NCI-H2196 treated with DMSO at 0.1 percent for 48 hours (cell line): ENCODE data around the gene SLC16A9.
"Not testable (repeated sequence)": the region's sequence is repeated elsewhere in the genome, so short reads cannot be mapped to it uniquely, and the experiment has no call there.

Source experiments
- DNase-seq: peaks from one replicate; lab custom pipeline; 2025; ENCODE audit not compliant: unreplicated experiment; lab: John Stamatoyannopoulos, UW

The SLC16A9 gene

GRCh38 chr10:59709395-59710125 is at the start of gene SLC16A9:
TSS of gene SLC16A9 (minus strand) at chr10:59709850. CDS start at chr10:59684291, 25,559 bp downstream.
- no peak for DNase-seq

GRCh38 chr10:59757966-59758365 is 48.3 kb upstream of the SLC16A9 start:
- DNase-seq, result no peak

- no peak for DNase-seq
These were observed 45.3 kb upstream of the SLC16A9 start for GRCh38 chr10:59754951-59755350.

GRCh38 chr10:59753267-59753666 is 43.6 kb upstream of the SLC16A9 start, which contains the start of gene MRLN:
TSS of gene MRLN (minus strand) at chr10:59753455.
- DNase-seq, result no peak

- no peak for DNase-seq
These were observed 42.8 kb upstream of the SLC16A9 start for GRCh38 chr10:59752278-59752940.

GRCh38 chr10:59750155-59750945 is 40.7 kb upstream of the SLC16A9 start:
- no peak for DNase-seq

GRCh38 chr10:59748834-59749233 is 39.2 kb upstream of the SLC16A9 start:
- DNase-seq, result no peak

GRCh38 chr10:59745163-59745650 is 35.6 kb upstream of the SLC16A9 start:
- no peak for DNase-seq

GRCh38 chr10:59744762-59745161 is 35.1 kb upstream of the SLC16A9 start:
- DNase-seq, result not testable (repeated sequence)

GRCh38 chr10:59744156-59744555 is 34.5 kb upstream of the SLC16A9 start:
- not testable (repeated sequence) for DNase-seq

- no peak for DNase-seq
These were observed 31.9 kb upstream of the SLC16A9 start for GRCh38 chr10:59741583-59741982.

GRCh38 chr10:59741048-59741447 is 31.4 kb upstream of the SLC16A9 start:
- DNase-seq, result no peak

- no peak for DNase-seq
These were observed 27.1 kb upstream of the SLC16A9 start for GRCh38 chr10:59736749-59737148.

- no peak for DNase-seq
These were observed 25.6 kb upstream of the SLC16A9 start for GRCh38 chr10:59735296-59735695.

GRCh38 chr10:59734014-59734462 is 24.4 kb upstream of the SLC16A9 start:
- no peak for DNase-seq

GRCh38 chr10:59733321-59734013 is 23.8 kb upstream of the SLC16A9 start:
- not testable (repeated sequence) for DNase-seq

- not testable (repeated sequence) for DNase-seq
These were observed 23.2 kb upstream of the SLC16A9 start for GRCh38 chr10:59732849-59733248.

GRCh38 chr10:59729167-59729566 is 19.5 kb upstream of the SLC16A9 start:
- not testable (repeated sequence) for DNase-seq

GRCh38 chr10:59724098-59724938 is 14.7 kb upstream of the SLC16A9 start:
- no peak for DNase-seq

GRCh38 chr10:59720377-59720776 is 10.7 kb upstream of the SLC16A9 start:
- DNase-seq, result no peak
